Endothelial cell of umbilical vein (primary cell): ENCODE results near the gene RNH1.

Experiments used
- FOS ChIP-seq: IDR thresholded peaks from 2 replicates; pipeline ENCODE4 v1.6.1; 2011; ENCODE audit warnings: mild to moderate bottlenecking, low read length, moderate library complexity, borderline replicate concordance; ENCODE audit not compliant: insufficient read depth
- POLR2A ChIP-seq: IDR thresholded peaks from 2 replicates; pipeline ENCODE4 v1.6.1; 2012; ENCODE audit warnings: low read depth, mild to moderate bottlenecking, control low read depth, low read length
- POLR2AphosphoS5 ChIP-seq: IDR thresholded peaks from 2 replicates; pipeline ENCODE4 v1.6.1; 2012; ENCODE audit warnings: low read depth, mild to moderate bottlenecking, control low read depth, low read length, moderate library complexity; ENCODE audit not compliant: insufficient read depth
- TF ChIP-seq, protein P1 (sequence below), 2 donors: IDR thresholded peaks; 1 replicate in 1 of 2; 2 replicates in 1 of 2; pipeline ENCODE4 v1.5.1; 2011; ENCODE audit warnings: low read length in 2 of 2, mild to moderate bottlenecking in 2 of 2, moderate library complexity in 2 of 2, control low read depth in 1 of 2, inconsistent platforms in 1 of 2, low read depth in 1 of 2; ENCODE audit not compliant: insufficient read depth in 1 of 2; ENCODE audit errors: extremely low read depth in 1 of 2

DNA sequence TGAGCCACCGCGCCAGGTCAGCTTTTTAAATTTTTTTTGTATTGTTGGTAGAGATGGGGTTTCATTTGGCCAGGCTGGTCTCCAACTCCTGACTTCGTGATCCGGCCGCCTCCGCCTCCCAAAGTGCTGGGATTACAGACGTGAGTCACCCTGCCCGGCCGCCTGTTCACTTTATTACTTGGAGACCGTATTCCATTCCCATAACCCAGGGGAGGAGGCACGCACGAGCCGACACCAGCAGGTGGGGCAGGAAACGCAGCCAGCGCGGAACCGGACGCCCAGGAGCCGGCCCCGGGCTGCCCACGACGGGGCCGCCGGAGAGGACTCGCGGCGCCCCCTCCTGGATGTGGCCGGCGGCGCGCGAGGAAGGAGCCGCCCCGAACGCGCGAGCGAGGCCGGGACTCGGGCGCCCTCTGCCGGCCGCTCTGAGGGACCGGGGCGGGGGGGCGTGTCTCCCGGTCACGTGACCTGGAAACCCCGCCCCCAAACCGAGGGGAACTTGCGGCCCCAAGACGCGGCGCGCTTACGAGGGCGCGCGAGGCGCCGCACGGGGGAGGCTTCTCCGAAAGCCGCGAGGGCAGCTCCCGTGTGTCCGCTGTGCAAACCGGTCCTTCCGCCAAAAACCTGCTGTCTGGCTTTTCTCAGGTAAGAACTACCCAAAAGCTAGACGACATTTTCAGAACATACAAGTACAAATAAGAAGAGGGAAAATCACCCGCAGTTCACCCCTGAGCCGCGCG lies 11.6 kb upstream of the RNH1 start:
- TF ChIP-seq, protein P1, sequence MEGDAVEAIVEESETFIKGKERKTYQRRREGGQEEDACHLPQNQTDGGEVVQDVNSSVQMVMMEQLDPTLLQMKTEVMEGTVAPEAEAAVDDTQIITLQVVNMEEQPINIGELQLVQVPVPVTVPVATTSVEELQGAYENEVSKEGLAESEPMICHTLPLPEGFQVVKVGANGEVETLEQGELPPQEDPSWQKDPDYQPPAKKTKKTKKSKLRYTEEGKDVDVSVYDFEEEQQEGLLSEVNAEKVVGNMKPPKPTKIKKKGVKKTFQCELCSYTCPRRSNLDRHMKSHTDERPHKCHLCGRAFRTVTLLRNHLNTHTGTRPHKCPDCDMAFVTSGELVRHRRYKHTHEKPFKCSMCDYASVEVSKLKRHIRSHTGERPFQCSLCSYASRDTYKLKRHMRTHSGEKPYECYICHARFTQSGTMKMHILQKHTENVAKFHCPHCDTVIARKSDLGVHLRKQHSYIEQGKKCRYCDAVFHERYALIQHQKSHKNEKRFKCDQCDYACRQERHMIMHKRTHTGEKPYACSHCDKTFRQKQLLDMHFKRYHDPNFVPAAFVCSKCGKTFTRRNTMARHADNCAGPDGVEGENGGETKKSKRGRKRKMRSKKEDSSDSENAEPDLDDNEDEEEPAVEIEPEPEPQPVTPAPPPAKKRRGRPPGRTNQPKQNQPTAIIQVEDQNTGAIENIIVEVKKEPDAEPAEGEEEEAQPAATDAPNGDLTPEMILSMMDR (IDR thresholded peaks at IDR 0.05; ENCODE audit: extremely low read depth in 1 of 2, insufficient read depth in 1 of 2, low read depth in 1 of 2, low read length in 2 of 2) = peak; percentile 91 to 100
- TF ChIP-seq POLR2A (no peak), FOS (peak; percentile 69), POLR2AphosphoS5 (peak; percentile 98)
